SK-N-SH (cell line): ENCODE data around the gene NAV2. TPM values are rescaled to one million over a fixed set of nuclear protein-coding genes. Genes with fewer than 3 reads are reported as not detected.
A peak's percentile ranks its signal among the peaks of the same experiment; 100 is the strongest.

ENCODE experiments used
- CTCF ChIA-PET: fragments of 300-600, 350-600 bp; formaldehyde crosslinking; extraction: SDS; loops from one replicate; lab custom pipeline; 2021; lab: Yijun Ruan, JAX
- POLR2A ChIA-PET: fragments of 350-600 bp; sonication (Branson Sonifier 250); formaldehyde crosslinking; extraction: SDS; loops from one replicate; lab custom pipeline; 2020; ENCODE audit warnings: antibody characterized with exemption, inconsistent platforms; lab: Yijun Ruan, JAX
- DNase-seq: peaks from one replicate; pipeline ENCODE4 v3.0.0; 2012
- H2AFZ ChIP-seq: fragments of 200-600 bp; sonication (generic); 2 replicates; pipeline ENCODE4 v1.8.1; 2016; ENCODE audit warnings: antibody characterized with exemption, mild to moderate bottlenecking, low read depth
- H3F3A ChIP-seq: fragments of 200-600 bp; sonication (generic); replicated peaks from 2 replicates; pipeline ENCODE3; 2016; ENCODE audit warnings: antibody characterized with exemption, mild to moderate bottlenecking; ENCODE audit not compliant: insufficient read depth
- H3K27ac ChIP-seq, 2 experiments: fragments of 200-500 bp in 1 of 2; fragments of 200-600 bp in 1 of 2; sonication (Bioruptor generic) in 1 of 2; sonication (generic), shearing (Covaris generic) in 1 of 2; 2 replicates each; pipeline versions ENCODE4 v1.5.1 to v1.6.1; 2014 to 2016; ENCODE audit warnings: low read depth in 2 of 2, inconsistent platforms in 1 of 2, low read length in 1 of 2, mild to moderate bottlenecking in 1 of 2, mixed read lengths in 1 of 2
- H3K27me3 ChIP-seq: fragments of 200-600 bp; sonication (generic), shearing (Covaris generic); 2 replicates; pipeline ENCODE4 v1.6.1; 2016; ENCODE audit warnings: mixed run types; ENCODE audit not compliant: insufficient read depth
- H3K36me3 ChIP-seq, 2 experiments: fragments of 200-500 bp in 1 of 2; fragments of 200-600 bp in 1 of 2; sonication (Bioruptor generic) in 1 of 2; sonication (generic) in 1 of 2; replicated peaks in 1 of 2; 2 replicates each; pipeline versions ENCODE3 to v1.5.1; 2014 to 2016; ENCODE audit warnings: low read length in 1 of 2, mild to moderate bottlenecking in 1 of 2; ENCODE audit not compliant: insufficient read depth in 2 of 2, control insufficient read depth in 1 of 2
- H3K4me1 ChIP-seq, 2 experiments: fragments of 200-500 bp in 1 of 2; fragments of 200-600 bp in 1 of 2; sonication (Bioruptor generic) in 1 of 2; sonication (generic), shearing (Covaris generic) in 1 of 2; 2 replicates each; pipeline versions ENCODE4 v1.5.1 to v1.6.1; 2014 to 2016; ENCODE audit warnings: low read depth in 1 of 2, low read length in 1 of 2, mixed run types in 1 of 2; ENCODE audit not compliant: insufficient read depth in 2 of 2, control insufficient read depth in 1 of 2
- H3K4me2 ChIP-seq: fragments of 200-600 bp; sonication (generic), shearing (Covaris generic); 2 replicates; pipeline ENCODE4 v1.6.1; 2017; ENCODE audit warnings: mixed run types
- H3K4me3 ChIP-seq, 2 experiments: fragments of 200-500 bp in 1 of 2; fragments of 200-600 bp in 1 of 2; sonication (Bioruptor generic) in 1 of 2; sonication (generic), shearing (Covaris generic) in 1 of 2; 2 replicates each; pipeline versions ENCODE4 v1.5.1 to v1.8.1; 2014 to 2016; ENCODE audit warnings: low read depth in 2 of 2, inconsistent platforms in 1 of 2, low read length in 1 of 2, mild to moderate bottlenecking in 1 of 2, mixed read lengths in 1 of 2, moderate library complexity in 1 of 2
- H3K79me2 ChIP-seq: fragments of 200-600 bp; sonication (generic); 2 replicates; pipeline ENCODE4 v1.8.1; 2017; ENCODE audit warnings: mild to moderate bottlenecking; ENCODE audit not compliant: insufficient read depth
- H3K9ac ChIP-seq: fragments of 200-600 bp; sonication (generic); 2 replicates; pipeline ENCODE4 v1.6.1; 2017; ENCODE audit warnings: mixed run types
- H3K9me2 ChIP-seq: fragments of 200-600 bp; sonication (generic); 2 replicates; pipeline ENCODE4 v1.6.1; 2017; ENCODE audit warnings: mixed run types
- H3K9me3 ChIP-seq: fragments of 200-600 bp; sonication (generic); 2 replicates; pipeline ENCODE4 v1.6.1; 2017; ENCODE audit warnings: mixed run types, mild to moderate bottlenecking, moderate library complexity
- H4K20me1 ChIP-seq: fragments of 200-600 bp; sonication (generic); 2 replicates; pipeline ENCODE4 v1.6.1; 2017; ENCODE audit warnings: mild to moderate bottlenecking, mixed run types; ENCODE audit not compliant: insufficient read depth
- ELF1 ChIP-seq: IDR thresholded peaks from 2 replicates; pipeline ENCODE4 v1.4.0; 2012
- EP300 ChIP-seq, 2 experiments: IDR thresholded peaks; 2 replicates each; pipeline versions ENCODE4 v1.4.0 to v1.6.1; 2012; ENCODE audit warnings: borderline replicate concordance in 1 of 2, low read depth in 1 of 2, low read length in 1 of 2
- EZH2phosphoT487 ChIP-seq: fragments of 200-600 bp; sonication (generic); IDR thresholded peaks from 2 replicates; pipeline ENCODE4 v1.6.1; 2017; ENCODE audit warnings: low read depth, mixed run types, mild to moderate bottlenecking, antibody characterized with exemption, moderate library complexity, borderline replicate concordance
- FOXJ3 ChIP-seq: sonication (generic); formaldehyde crosslinking; IDR thresholded peaks from 2 replicates; pipeline ENCODE4 v1.5.1; 2020; ENCODE audit warnings: mild to moderate bottlenecking, missing genetic modification reagents
- FOXM1 ChIP-seq: IDR thresholded peaks from 2 replicates; pipeline ENCODE4 v1.4.0; 2012; ENCODE audit warnings: low read depth, mild to moderate bottlenecking
- GABPA ChIP-seq: IDR thresholded peaks from 2 replicates; pipeline ENCODE4 v1.4.0; 2012; ENCODE audit warnings: low read depth, mild to moderate bottlenecking
- MAX ChIP-seq: IDR thresholded peaks from 2 replicates; pipeline ENCODE4 v1.4.0; 2012; ENCODE audit warnings: low read depth
- MXI1 ChIP-seq: IDR thresholded peaks from 2 replicates; pipeline ENCODE4 v1.6.1; 2012; ENCODE audit warnings: mild to moderate bottlenecking, low read depth, low read length, improper control_type of control experiment
- NRF1 ChIP-seq: IDR thresholded peaks from 2 replicates; pipeline ENCODE4 v1.6.1; 2012; ENCODE audit warnings: low read depth, mild to moderate bottlenecking, low read length
- RCOR1 ChIP-seq: fragments of 150-350 bp; IDR thresholded peaks from 2 replicates; pipeline ENCODE4 v1.6.1; 2017; ENCODE audit warnings: antibody characterized with exemption, low read length
- RXRA ChIP-seq: IDR thresholded peaks from 2 replicates; pipeline ENCODE4 v1.4.0; 2012; ENCODE audit warnings: low read depth, mild to moderate bottlenecking, borderline replicate concordance
- SMC3 ChIP-seq: IDR thresholded peaks from 2 replicates; pipeline ENCODE4 v1.6.1; 2012; ENCODE audit warnings: low read depth, low read length, improper control_type of control experiment
- USF2 ChIP-seq: fragments of 150-350 bp; IDR thresholded peaks from 2 replicates; pipeline ENCODE4 v1.6.1; 2017; ENCODE audit warnings: antibody characterized with exemption, low read length, low read depth, borderline replicate concordance
- YY1 ChIP-seq: IDR thresholded peaks from 2 replicates; pipeline ENCODE4 v1.4.0; 2012; ENCODE audit warnings: low read depth, mild to moderate bottlenecking
- WGBS: methylation state at CpG from one replicate; pipeline ENCODE4 v1.1.6; 2017; ENCODE audit warnings: low lambda C conversion rate; 5-methylcytosine and 5-hydroxymethylcytosine counted together
- polyA plus RNA-seq, 3 experiments: library from polyadenylated mRNA; depleted of rRNA; stranded (reverse); fragments of >200 nt; gene quantifications; 2 replicates each; pipeline ENCODE4 v1.2.3, GENCODE V29; 2012

Gene NAV2
- polyA plus RNA-seq, 1 of the 3 experiments (the other 2 are of a cell fraction): 26.2 TPM

- CTCF ChIA-PET: no interaction called here
- Histone ChIP-seq H3K9me2 (no peaks in the 10 kb centered on the region), H3K27ac (no peak overlapping the region), H2AFZ (no peak overlapping the region), H4K20me1 (peaks cover 74% of the 10 kb centered on the region), H3K9me3 (no peaks in the 10 kb centered on the region), H3K4me1 (peaks cover 0 to 65% of the 10 kb centered on the region in 2 experiments; a peak in 2 of 4 replicates), H3K36me3 (peaks cover 53 to 58% of the 10 kb centered on the region in 2 experiments), H3F3A (no peaks in the 10 kb centered on the region), H3K27me3 (no peaks in the 10 kb centered on the region), H3K4me3 (no peak overlapping the region), H3K4me2 (no peak overlapping the region), H3K79me2 (peaks cover 97% of the 10 kb centered on the region), H3K9ac (no peak overlapping the region)
- no peak for DNase-seq
- POLR2A ChIA-PET: no interaction called here
- no peak for TF ChIP-seq ELF1
- TF ChIP-seq YY1: no peak
- TF ChIP-seq FOXM1: no peak
- no peak for TF ChIP-seq SMC3
- no peak for TF ChIP-seq GABPA
- TF ChIP-seq RXRA: no peak
- TF ChIP-seq NRF1: no peak
- TF ChIP-seq FOXJ3 (CRISPR knock-in tag): no peak
- no peak for TF ChIP-seq MAX
- no peak for TF ChIP-seq RCOR1
- TF ChIP-seq EZH2phosphoT487: no peak
Measured at GRCh38 chr11:19845626-19846025, 133.0 kb downstream of the NAV2 start.

- DNase-seq: no peak
- WGBS: 93% methylated on average over 6 of the region's 6 CpGs
- no peaks in the 10 kb centered on the region for H3F3A ChIP-seq
- H3K36me3 ChIP-seq: peaks cover 55 to 57% of the 10 kb centered on the region in 2 experiments
- no peak overlapping the region for H2AFZ ChIP-seq
- peaks cover 75% of the 10 kb centered on the region for H4K20me1 ChIP-seq
- H3K9me2 ChIP-seq: no peaks in the 10 kb centered on the region
- TF ChIP-seq NRF1 (no peak), MXI1 (no peak), EP300 (IDR thresholded peaks at IDR 0.05; ENCODE audit: borderline replicate concordance in 1 of 2, low read depth in 1 of 2, low read length in 1 of 2) (no peak), USF2 (no peak), EZH2phosphoT487 (no peak)
- H3K4me1 ChIP-seq: peaks cover 0 to 64% of the 10 kb centered on the region in 2 experiments; a peak in 2 of 4 replicates
- no peaks in the 10 kb centered on the region for H3K27me3 ChIP-seq
- H3K4me3 ChIP-seq: no peak overlapping the region
- peak overlapping the region in 1 of 2 experiments; percentile 19; a peak in 3 of 4 replicates for H3K27ac ChIP-seq
- no peak overlapping the region for H3K9ac ChIP-seq
- ChIA-PET POLR2A (no interaction called here), CTCF (interaction anchor here (0.7 to 3.0 kb wide), 5 partner anchors 10 to 892 kb away, joined by 3 to 12 read pairs (median 5); no protein-coding TSS in a partner anchor)
- H3K9me3 ChIP-seq: no peaks in the 10 kb centered on the region
- no peak overlapping the region for H3K4me2 ChIP-seq
- peaks cover 97% of the 10 kb centered on the region for H3K79me2 ChIP-seq
Measured at GRCh38 chr11:19846654-19847305, 134.1 kb downstream of the NAV2 start.
